ENCODE data around the gene EXOC6. TPM values are rescaled to one million over a fixed set of nuclear protein-coding genes. Genes with fewer than 3 reads are reported as not detected.

The EXOC6 gene
- total and polyA plus RNA-seq, 7 donors: 7.4 to 27.8 (median 14.4) TPM

DNA sequence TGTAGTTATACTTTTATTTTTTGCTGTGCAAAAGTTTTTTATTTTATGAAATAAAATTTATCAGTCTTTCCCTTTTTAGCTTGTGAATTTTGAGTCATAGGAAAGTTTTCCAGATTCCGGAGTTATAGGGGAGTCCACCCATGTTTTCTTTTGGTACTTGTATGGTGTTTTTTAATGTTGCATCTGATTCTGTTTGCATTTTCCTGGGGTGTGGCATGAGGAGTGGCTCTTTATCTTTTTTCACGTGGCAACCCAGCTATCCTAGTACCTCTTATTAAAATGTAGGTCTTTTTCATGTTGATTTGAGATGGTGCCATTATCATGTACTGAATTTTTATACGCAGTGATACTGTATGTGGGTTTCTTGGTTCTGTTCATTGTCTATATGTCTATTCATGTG is 19.7 kb downstream of the EXOC6 start:
- no peak overlapping the region for H3K4me3 ChIP-seq
- no peaks in the 10 kb centered on the region for H3K9me3 ChIP-seq
- ATAC-seq: no peak
- WGBS, 3 donors: 66 to 77% (median 74%) methylated on average over 3 of the region's 3 CpGs
- H3K4me1 ChIP-seq: no peaks in the 10 kb centered on the region
- DNase-seq: no peak
- H3K27me3 ChIP-seq (ENCODE audit: insufficient read depth in 3 of 3, low read length in 2 of 3): no peaks in the 10 kb centered on the region
- intact Hi-C loops (cut with DNase I): no loop called here
- no peak for TF ChIP-seq CTCF (IDR thresholded peaks at IDR 0.05)
- H3K27ac ChIP-seq: no peak overlapping the region
- H3K36me3 ChIP-seq (ENCODE audit: insufficient read depth in 1 of 2, low read depth in 1 of 2): no peaks in the 10 kb centered on the region

GRCh38 chr10:92868557-92868956 is 20.2 kb downstream of the EXOC6 start:
- ATAC-seq: no peak
- no peak overlapping the region for H3K4me3 ChIP-seq
- no peak overlapping the region for H3K27ac ChIP-seq
- no peak for DNase-seq
- H3K27me3 ChIP-seq (ENCODE audit: insufficient read depth in 3 of 3, low read length in 2 of 3): no peaks in the 10 kb centered on the region
- H3K4me1 ChIP-seq: no peaks in the 10 kb centered on the region
- intact Hi-C loops (cut with DNase I): no loop called here
- H3K36me3 ChIP-seq (ENCODE audit: insufficient read depth in 1 of 2, low read depth in 1 of 2): no peaks in the 10 kb centered on the region
- H3K9me3 ChIP-seq: no peaks in the 10 kb centered on the region
- WGBS, 3 donors: 96 to 100% (median 100%) methylated on average over 1 of the region's 1 CpG
- TF ChIP-seq CTCF (IDR thresholded peaks at IDR 0.05): no peak

GRCh38 chr10:92873029-92873428 is 24.7 kb downstream of the EXOC6 start:
- Histone ChIP-seq H3K9me3 (no peaks in the 10 kb centered on the region), H3K4me1 (peaks cover 15% of the 10 kb centered on the region), H3K4me3 (no peak overlapping the region), H3K27me3 (ENCODE audit: insufficient read depth in 3 of 3, low read length in 2 of 3) (no peaks in the 10 kb centered on the region), H3K27ac (no peak overlapping the region), H3K36me3 (ENCODE audit: insufficient read depth in 1 of 2, low read depth in 1 of 2) (no peaks in the 10 kb centered on the region)
- no peak for TF ChIP-seq CTCF (IDR thresholded peaks at IDR 0.05)
- intact Hi-C loops (cut with DNase I): loop anchor here in 1 of 2 donors (10.0 kb wide), 1 partner anchor 278 kb away; the partner anchor contains the start of gene KIF11
- ATAC-seq: no peak
- no peak for DNase-seq
- 76 to 78% (median 77%) methylated on average over 3 of the region's 3 CpGs for WGBS, 3 donors

DNA sequence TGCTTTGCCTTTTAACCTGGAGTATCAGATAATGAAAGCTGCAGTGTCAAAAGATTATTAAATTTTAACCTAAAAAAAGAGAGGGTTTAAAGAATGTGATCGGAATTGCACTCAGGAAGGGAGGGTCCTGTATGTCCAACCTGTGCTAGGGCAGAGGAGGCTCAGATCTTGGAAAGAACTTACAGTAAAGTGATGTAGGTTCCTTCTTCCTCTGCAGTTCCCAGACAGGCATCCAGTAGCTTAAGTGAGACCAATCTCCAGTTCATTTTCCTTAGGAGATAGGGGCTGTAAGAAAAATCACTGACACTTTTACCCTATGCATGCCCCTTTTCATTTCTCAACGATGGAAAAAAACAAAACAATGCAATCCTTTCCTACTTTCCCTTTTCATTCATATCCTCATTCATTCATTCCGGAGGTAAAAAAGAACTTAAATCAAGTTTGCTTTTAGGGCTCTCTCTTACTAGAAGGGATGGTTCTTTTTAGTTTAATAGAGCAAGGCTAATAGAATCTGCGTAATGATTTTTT is 28.3 kb downstream of the EXOC6 start:
- H3K4me1 ChIP-seq: peaks cover 27% of the 10 kb centered on the region
- intact Hi-C loops (cut with DNase I): loop anchor here (5.0 to 10.0 kb wide), 3 partner anchors 34 to 282 kb away; partner anchors contain the start of gene KIF11 (in 1 of the 2)
- DNase-seq (no peak), ATAC-seq (no peak)
- no peak overlapping the region for H3K4me3 ChIP-seq
- no peaks in the 10 kb centered on the region for H3K9me3 ChIP-seq
- WGBS, 3 donors: 45 to 62% (median 53%) methylated on average over 4 of the region's 4 CpGs
- no peaks in the 10 kb centered on the region for H3K36me3 ChIP-seq (ENCODE audit: insufficient read depth in 1 of 2, low read depth in 1 of 2)
- no peak overlapping the region for H3K27ac ChIP-seq
- TF ChIP-seq CTCF (IDR thresholded peaks at IDR 0.05): no peak
- no peaks in the 10 kb centered on the region for H3K27me3 ChIP-seq (ENCODE audit: insufficient read depth in 3 of 3, low read length in 2 of 3)

Measured in psoas muscle (tissue), 8 donors.